Mesendoderm (in vitro differentiated cells): ENCODE measurements around the gene SMAD5.
A peak's percentile ranks its signal among the peaks of the same experiment; 100 is the strongest.

Experiments used
- DNase-seq: peaks from one replicate; pipeline ENCODE4 v3.0.0; 2013
- H2AK5ac ChIP-seq: 2 replicates; pipeline ENCODE4 v1.6.1; 2013; ENCODE audit warnings: low read length, inconsistent platforms
- H2BK120ac ChIP-seq: 2 replicates; pipeline ENCODE4 v1.6.1; 2013; ENCODE audit warnings: low read depth, mild to moderate bottlenecking, low read length, moderate library complexity, mixed read lengths
- H2BK15ac ChIP-seq: replicated peaks from 2 replicates; pipeline ENCODE4 v1.6.1; 2013; ENCODE audit warnings: low read depth, mild to moderate bottlenecking, moderate library complexity
- H2BK5ac ChIP-seq: 2 replicates; pipeline ENCODE4 v1.6.1; 2013; ENCODE audit warnings: low read length, inconsistent platforms
- H3K18ac ChIP-seq: 2 replicates; pipeline ENCODE4 v1.6.1; 2013; ENCODE audit warnings: mild to moderate bottlenecking, low read length, mixed read lengths
- H3K23ac ChIP-seq: one replicate; pipeline ENCODE4 v1.6.1; 2013; ENCODE audit warnings: low read length
- H3K27ac ChIP-seq: 2 replicates; pipeline ENCODE4 v1.5.1; 2013; ENCODE audit warnings: low read depth, mild to moderate bottlenecking, inconsistent platforms, low read length, moderate library complexity
- H3K27me3 ChIP-seq: 2 replicates; pipeline ENCODE4 v1.6.1; 2013; ENCODE audit warnings: low read length, control low read depth, mild to moderate bottlenecking, inconsistent platforms; ENCODE audit not compliant: insufficient read depth, poor library complexity
- H3K36me3 ChIP-seq: 2 replicates; pipeline ENCODE4 v1.6.1; 2013; ENCODE audit warnings: low read length, inconsistent platforms; ENCODE audit not compliant: control insufficient read depth, insufficient read depth
- H3K4ac ChIP-seq: one replicate; pipeline ENCODE4 v1.6.1; 2013; ENCODE audit warnings: low read depth, mild to moderate bottlenecking, low read length, moderate library complexity
- H3K4me1 ChIP-seq: 2 replicates; pipeline ENCODE4 v1.6.1; 2013; ENCODE audit warnings: low read depth, low read length, inconsistent platforms; ENCODE audit not compliant: control insufficient read depth
- H3K4me2 ChIP-seq: 2 replicates; pipeline ENCODE4 v1.6.1; 2013; ENCODE audit warnings: low read length
- H3K4me3 ChIP-seq: 2 replicates; pipeline ENCODE4 v1.5.1; 2013; ENCODE audit warnings: mild to moderate bottlenecking, low read length
- H3K56ac ChIP-seq: one replicate; pipeline ENCODE4 v1.6.1; 2013; ENCODE audit warnings: low read length
- H3K79me1 ChIP-seq: 2 replicates; pipeline ENCODE4 v1.6.1; 2013; ENCODE audit warnings: low read length, inconsistent platforms
- H3K79me2 ChIP-seq: 2 replicates; pipeline ENCODE4 v1.6.1; 2013; ENCODE audit warnings: mild to moderate bottlenecking, low read length; ENCODE audit not compliant: control insufficient read depth, insufficient read depth
- H3K9ac ChIP-seq: 2 replicates; pipeline ENCODE4 v1.6.1; 2013; ENCODE audit warnings: low read length, inconsistent platforms
- H4K5ac ChIP-seq: one replicate; pipeline ENCODE4 v1.6.1; 2013; ENCODE audit warnings: low read length
- H4K8ac ChIP-seq: one replicate; pipeline ENCODE4 v1.6.1; 2013; ENCODE audit warnings: low read depth, mild to moderate bottlenecking, control low read depth, low read length, moderate library complexity
- WGBS: extraction: QIAGEN DNeasy Blood & Tissue Kit; methylation state at CpG from one replicate; pipeline ENCODE4 v1.1.7; 2013; ENCODE audit warnings: low lambda C conversion rate, missing lambda C conversion rate; ENCODE audit not compliant: insufficient coverage; ENCODE audit errors: extremely low coverage; 5-methylcytosine and 5-hydroxymethylcytosine counted together

Gene SMAD5

GRCh38 chr5:136200761-136201160, 68.1 kb downstream of the SMAD5 start:
- Histone ChIP-seq H3K79me1 (no peaks in the 10 kb centered on the region), H3K79me2 (no peaks in the 10 kb centered on the region), H3K4me2 (no peak overlapping the region), H3K23ac (no peak overlapping the region), H3K18ac (no peak overlapping the region), H3K27ac (no peak overlapping the region), H2BK5ac (no peak overlapping the region), H3K56ac (no peak overlapping the region), H3K36me3 (no peaks in the 10 kb centered on the region), H2AK5ac (no peak overlapping the region), H4K5ac (no peak overlapping the region), H3K4ac (no peak overlapping the region), H3K9ac (no peak overlapping the region), H3K27me3 (no peaks in the 10 kb centered on the region), H2BK120ac (no peak overlapping the region), H4K8ac (no peak overlapping the region), H3K4me1 (peaks cover 2% of the 10 kb centered on the region), H2BK15ac (no peak overlapping the region), H3K4me3 (no peak overlapping the region)
- no peak for DNase-seq
- no CpG with 5 or more reads among the region's 3 CpGs for WGBS

- WGBS, result no CpG with 5 or more reads among the region's 4 CpGs
These were observed 69.2 kb downstream of the SMAD5 start for GRCh38 chr5:136201870-136202269.

GRCh38 chr5:136202469-136203205, 70.0 kb downstream of the SMAD5 start:
- no CpG with 5 or more reads among the region's 13 CpGs for WGBS
- H2BK5ac ChIP-seq, result no peak overlapping the region
- peaks cover 2% of the 10 kb centered on the region for H3K4me1 ChIP-seq
- no peaks in the 10 kb centered on the region for H3K79me1 ChIP-seq
- no peaks in the 10 kb centered on the region for H3K36me3 ChIP-seq
- H3K79me2 ChIP-seq, result no peaks in the 10 kb centered on the region
- H3K4ac ChIP-seq, result no peak overlapping the region
- no peak overlapping the region for H3K23ac ChIP-seq
- no peak overlapping the region for H3K18ac ChIP-seq
- no peak overlapping the region for H3K4me3 ChIP-seq
- H2AK5ac ChIP-seq, result no peak overlapping the region
- no peak overlapping the region for H3K27ac ChIP-seq
- DNase-seq, result peak; percentile 73
- H3K4me2 ChIP-seq, result peak overlapping the region; percentile 4
- peak overlapping the region; percentile 12 for H3K56ac ChIP-seq
- peak overlapping the region; percentile 19 for H3K9ac ChIP-seq
- no peak overlapping the region for H4K8ac ChIP-seq
- H4K5ac ChIP-seq, result no peak overlapping the region
- H3K27me3 ChIP-seq, result no peaks in the 10 kb centered on the region
- no peak overlapping the region for H2BK120ac ChIP-seq
- no peak overlapping the region for H2BK15ac ChIP-seq

More at GRCh38 chr5:136201870-136202269, 69.2 kb downstream of the SMAD5 start:
- Histone ChIP-seq H2BK15ac (no peak overlapping the region), H3K4me3 (no peak overlapping the region), H3K27me3 (no peaks in the 10 kb centered on the region), H3K27ac (no peak overlapping the region), H3K4me1 (peaks cover 2% of the 10 kb centered on the region), H3K79me2 (no peaks in the 10 kb centered on the region), H4K5ac (no peak overlapping the region), H4K8ac (no peak overlapping the region), H2AK5ac (no peak overlapping the region), H2BK120ac (no peak overlapping the region), H2BK5ac (no peak overlapping the region), H3K4me2 (no peak overlapping the region), H3K36me3 (no peaks in the 10 kb centered on the region), H3K9ac (no peak overlapping the region), H3K4ac (no peak overlapping the region), H3K18ac (no peak overlapping the region), H3K79me1 (no peaks in the 10 kb centered on the region), H3K23ac (no peak overlapping the region), H3K56ac (peak overlapping the region; percentile 49)
- no peak for DNase-seq

- Histone ChIP-seq H3K27me3 (no peaks in the 10 kb centered on the region), H4K8ac (no peak overlapping the region), H3K4me2 (peak overlapping the region; percentile 4), H3K4me3 (no peak overlapping the region), H4K5ac (no peak overlapping the region), H3K36me3 (no peaks in the 10 kb centered on the region), H3K23ac (no peak overlapping the region), H3K4ac (no peak overlapping the region), H2AK5ac (no peak overlapping the region), H2BK15ac (no peak overlapping the region), H3K4me1 (peaks cover 2% of the 10 kb centered on the region), H3K79me1 (no peaks in the 10 kb centered on the region), H2BK120ac (no peak overlapping the region), H3K27ac (no peak overlapping the region), H2BK5ac (no peak overlapping the region), H3K18ac (no peak overlapping the region), H3K79me2 (no peaks in the 10 kb centered on the region), H3K9ac (no peak overlapping the region), H3K56ac (peak overlapping the region; percentile 12)
- no peak for DNase-seq
- WGBS, result no CpG with 5 or more reads among the region's 6 CpGs
These were observed 70.8 kb downstream of the SMAD5 start for GRCh38 chr5:136203303-136203922.

GRCh38 chr5:136205061-136205702, 72.5 kb downstream of the SMAD5 start:
- Histone ChIP-seq H3K56ac (no peak overlapping the region), H3K27me3 (no peaks in the 10 kb centered on the region), H3K4ac (no peak overlapping the region), H3K4me3 (no peak overlapping the region), H3K9ac (no peak overlapping the region), H3K79me2 (no peaks in the 10 kb centered on the region), H2BK15ac (no peak overlapping the region), H3K23ac (no peak overlapping the region), H2AK5ac (no peak overlapping the region), H3K4me1 (peaks cover 2% of the 10 kb centered on the region), H4K5ac (no peak overlapping the region), H3K36me3 (no peaks in the 10 kb centered on the region), H2BK120ac (no peak overlapping the region), H3K4me2 (no peak overlapping the region), H3K79me1 (no peaks in the 10 kb centered on the region), H4K8ac (no peak overlapping the region), H3K27ac (no peak overlapping the region), H3K18ac (no peak overlapping the region), H2BK5ac (no peak overlapping the region)
- DNase-seq, result no peak
- WGBS, result no CpG with 5 or more reads among the region's 8 CpGs
